PC-3 (cell line): ENCODE data around the gene CYP2A7.
"Not testable (repeated sequence)": the region's sequence is repeated elsewhere in the genome, so short reads cannot be mapped to it uniquely, and the experiment has no call there.

Source experiments
- EZH2 ChIP-seq: fragments of 300-600 bp; sonication (generic); IDR thresholded peaks from one replicate; pipeline ENCODE4 v1.6.1; 2017; ENCODE audit warnings: antibody characterized with exemption, mild to moderate bottlenecking, low read length; ENCODE audit not compliant: unreplicated experiment
- TF ChIP-seq, protein P1 (sequence below): fragments of 300-600 bp; sonication (generic); conservative IDR thresholded peaks from 2 replicates; pipeline ENCODE4 v1.5.1; 2017; ENCODE audit warnings: antibody characterized with exemption, low read depth, mild to moderate bottlenecking, low read length

DNA sequence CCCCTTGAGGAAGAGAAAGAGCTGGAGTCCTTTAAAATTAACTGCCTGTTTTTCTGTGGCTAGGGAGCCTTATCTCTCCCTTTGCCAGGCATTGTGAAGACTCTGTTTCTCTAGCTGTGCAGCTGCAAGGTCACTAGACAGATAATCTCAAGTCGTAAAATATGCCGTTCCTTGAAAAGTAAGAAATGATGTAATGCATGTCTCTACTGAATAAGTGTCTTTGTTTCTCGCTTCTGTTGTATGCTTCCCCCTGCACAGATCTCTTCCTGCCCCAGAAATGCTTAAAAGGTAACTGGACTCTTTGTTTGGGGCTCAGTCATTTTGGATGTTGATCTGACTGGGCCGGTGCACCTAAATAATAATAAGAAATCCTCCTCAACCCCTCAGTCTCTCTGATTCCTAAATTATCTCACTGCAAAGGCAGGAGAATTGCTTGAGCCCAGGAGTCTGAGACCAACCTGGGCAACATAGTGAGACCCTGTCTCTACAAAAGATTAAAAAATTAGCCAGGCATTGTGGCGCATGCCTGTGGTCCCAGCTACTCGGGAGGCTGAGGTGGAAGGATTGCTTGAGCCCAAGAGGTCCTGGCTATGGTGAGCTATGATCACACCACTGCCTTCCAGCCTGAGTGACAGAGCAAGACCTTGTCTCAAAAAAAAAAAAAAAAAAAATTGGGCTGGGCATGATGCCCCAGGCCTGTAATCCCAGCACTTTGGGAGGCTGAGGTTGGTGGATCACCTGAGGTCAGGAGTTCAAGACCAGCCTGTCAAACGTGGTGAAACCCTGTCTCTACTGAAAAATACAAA, 48.1 kb downstream of the CYP2A7 start:
- TF ChIP-seq, protein P1, sequence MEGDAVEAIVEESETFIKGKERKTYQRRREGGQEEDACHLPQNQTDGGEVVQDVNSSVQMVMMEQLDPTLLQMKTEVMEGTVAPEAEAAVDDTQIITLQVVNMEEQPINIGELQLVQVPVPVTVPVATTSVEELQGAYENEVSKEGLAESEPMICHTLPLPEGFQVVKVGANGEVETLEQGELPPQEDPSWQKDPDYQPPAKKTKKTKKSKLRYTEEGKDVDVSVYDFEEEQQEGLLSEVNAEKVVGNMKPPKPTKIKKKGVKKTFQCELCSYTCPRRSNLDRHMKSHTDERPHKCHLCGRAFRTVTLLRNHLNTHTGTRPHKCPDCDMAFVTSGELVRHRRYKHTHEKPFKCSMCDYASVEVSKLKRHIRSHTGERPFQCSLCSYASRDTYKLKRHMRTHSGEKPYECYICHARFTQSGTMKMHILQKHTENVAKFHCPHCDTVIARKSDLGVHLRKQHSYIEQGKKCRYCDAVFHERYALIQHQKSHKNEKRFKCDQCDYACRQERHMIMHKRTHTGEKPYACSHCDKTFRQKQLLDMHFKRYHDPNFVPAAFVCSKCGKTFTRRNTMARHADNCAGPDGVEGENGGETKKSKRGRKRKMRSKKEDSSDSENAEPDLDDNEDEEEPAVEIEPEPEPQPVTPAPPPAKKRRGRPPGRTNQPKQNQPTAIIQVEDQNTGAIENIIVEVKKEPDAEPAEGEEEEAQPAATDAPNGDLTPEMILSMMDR = not testable (repeated sequence)
- not testable (repeated sequence) for TF ChIP-seq EZH2
